Kidney (tissue), 14 donors: ENCODE data around the gene ZNF654. TPM values are rescaled to one million over a fixed set of nuclear protein-coding genes. Genes with fewer than 3 reads are reported as not detected.
"Not testable (repeated sequence)": the region's sequence is repeated elsewhere in the genome, so short reads cannot be mapped to it uniquely, and the experiment has no call there.

Experiments
- DNase-seq, 5 donors: peaks; one replicate each; pipeline ENCODE4 v3.0.0-alpha.2; 2013 to 2020
- FAIRE-seq: peaks from 2 replicates; lab custom pipeline; 2012; peaks lifted over from hg19 to GRCh38; lab: Jason Lieb, UNC
- H3K27ac ChIP-seq, 2 donors: one replicate each; pipeline ENCODE4 v1.7.0; 2013; ENCODE audit warnings: low read depth in 2 of 2, low read length in 2 of 2, inconsistent platforms in 1 of 2
- H3K27me3 ChIP-seq: one replicate; pipeline ENCODE4 v1.7.1; 2013; ENCODE audit warnings: low read length, inconsistent platforms; ENCODE audit not compliant: control insufficient read depth, insufficient read depth
- H3K36me3 ChIP-seq, 3 donors: one replicate each; pipeline versions ENCODE4 v1.7.0 to v1.7.1; 2013; ENCODE audit warnings: low read length in 3 of 3, control low read depth in 1 of 3, inconsistent platforms in 1 of 3; ENCODE audit not compliant: insufficient read depth in 3 of 3, control insufficient read depth in 2 of 3
- H3K4me1 ChIP-seq, 3 donors: one replicate each; pipeline versions ENCODE4 v1.7.0 to v1.7.1; 2013; ENCODE audit warnings: low read length in 3 of 3, inconsistent platforms in 1 of 3, low read depth in 1 of 3; ENCODE audit not compliant: control insufficient read depth in 2 of 3, insufficient read depth in 2 of 3
- H3K4me3 ChIP-seq, 3 donors: one replicate each; pipeline versions ENCODE4 v1.7.0 to v1.8.1; 2013; ENCODE audit warnings: low read length in 3 of 3, control low read depth in 1 of 3, inconsistent platforms in 1 of 3
- H3K9ac ChIP-seq, 3 donors: one replicate each; pipeline versions ENCODE4 v1.7.0 to v1.7.1; 2013; ENCODE audit warnings: low read length in 3 of 3, control low read depth in 1 of 3, inconsistent platforms in 1 of 3
- H3K9me3 ChIP-seq, 3 donors: one replicate each; pipeline versions ENCODE4 v1.7.0 to v1.7.1; 2013; ENCODE audit warnings: low read length in 3 of 3, control low read depth in 1 of 3, inconsistent platforms in 1 of 3; ENCODE audit not compliant: control insufficient read depth in 2 of 3, insufficient read depth in 1 of 3
- CTCF ChIP-seq: IDR thresholded peaks from 3 replicates; pipeline ENCODE4 v1.5.1; 2012; ENCODE audit warnings: mild to moderate bottlenecking, moderate library complexity, borderline replicate concordance; ENCODE audit not compliant: insufficient read depth; ENCODE audit errors: extremely low read depth
- intact Hi-C: fragments of 100-400 bp; cut with DNase I; formaldehyde crosslinking; loops from one replicate; pipeline ENCODE4 v1.11.1; 2022
- polyA plus RNA-seq: library from polyadenylated mRNA; stranded (reverse); fragments of 350-450 nt; fragmentation: Illumina TruSeq; extraction: RNeasy Lipid Tissue Mini Kit (QIAGEN cat#74804); gene quantifications from one replicate; pipeline ENCODE4 v1.2.3, GENCODE V29; 2014; ENCODE audit warnings: low read depth, low replicate concordance; ENCODE audit not compliant: insufficient read depth
- total RNA-seq: library from RNA; stranded (reverse); fragmentation: NEBNext Ultra II Directional; extraction: Animal tissue kit (Norgen Biotek cat#: 25700); gene quantifications from one replicate; pipeline ENCODE4 v1.2.1, GENCODE V29; 2021
- donor health status: control.
- donor health status: control.
- donor health status: control.
- donor health status: control.
- donor health status: control.
- donor health status: DM: yes; HTN: yes; CAD: no.
- donor health status: Normal renal cell carcinoma (clear cell type).

ZNF654 gene
- total and polyA plus RNA-seq, 2 donors from 2014 or later = 3.0 to 16.0 TPM

- Histone ChIP-seq H3K4me3 (no peak overlapping the region), H3K9ac (no peak overlapping the region), H3K27me3 (no peaks in the 10 kb centered on the region), H3K36me3 (peaks cover 2 to 4% (median 3%) of the 10 kb centered on the region in 3 donors), H3K4me1 (no peaks in the 10 kb centered on the region), H3K27ac (no peak overlapping the region), H3K9me3 (no peaks in the 10 kb centered on the region)
- intact Hi-C loops = no loop called here
- DNase-seq (peak in 4 of 5 donors; percentile 52 to 86 (median 68)), FAIRE-seq (peak; percentile 87)
- TF ChIP-seq CTCF = peak; percentile 43
Measured at GRCh38 chr3:88113311-88114162, 54.5 kb downstream of the ZNF654 start.

DNA sequence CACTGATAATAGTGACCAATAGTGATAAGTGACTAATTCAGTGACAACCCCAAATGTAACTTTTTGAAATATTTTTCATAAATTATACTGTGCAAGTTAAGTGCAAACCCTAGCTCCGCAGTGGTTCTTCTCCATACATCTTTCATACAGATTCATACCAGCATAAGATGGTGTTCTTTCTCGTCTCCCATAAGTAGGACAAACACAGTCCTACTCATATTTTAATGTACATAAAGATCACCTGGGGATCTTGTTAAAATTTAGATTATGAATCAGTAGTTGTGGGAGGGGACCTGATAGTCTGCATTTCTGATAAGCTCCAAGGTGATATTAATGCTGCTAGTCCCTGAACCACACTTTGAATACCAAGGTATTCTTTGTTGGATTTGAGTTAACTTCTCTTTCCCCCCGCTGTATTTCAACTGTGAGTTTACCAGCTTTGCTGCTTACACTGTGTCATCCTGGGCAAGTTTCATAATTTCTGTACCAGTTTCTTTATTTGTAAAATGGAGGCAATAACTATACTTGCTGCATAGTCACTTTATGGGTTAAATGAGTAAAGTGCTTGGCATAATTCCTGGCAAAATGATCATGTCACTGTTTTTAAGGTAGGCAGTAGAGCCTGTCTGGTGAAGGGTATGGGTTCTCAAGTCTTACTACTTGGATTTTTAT, 56.0 kb downstream of the ZNF654 start:
- H3K9me3 ChIP-seq = no peaks in the 10 kb centered on the region
- FAIRE-seq (no peak), DNase-seq (no peak)
- no peak overlapping the region for H3K9ac ChIP-seq
- H3K36me3 ChIP-seq = peaks cover 2 to 4% (median 3%) of the 10 kb centered on the region in 3 donors
- no peak for TF ChIP-seq CTCF
- intact Hi-C loops = no loop called here
- no peaks in the 10 kb centered on the region for H3K27me3 ChIP-seq
- no peaks in the 10 kb centered on the region for H3K4me1 ChIP-seq
- H3K4me3 ChIP-seq = no peak overlapping the region
- H3K27ac ChIP-seq = no peak overlapping the region

DNA sequence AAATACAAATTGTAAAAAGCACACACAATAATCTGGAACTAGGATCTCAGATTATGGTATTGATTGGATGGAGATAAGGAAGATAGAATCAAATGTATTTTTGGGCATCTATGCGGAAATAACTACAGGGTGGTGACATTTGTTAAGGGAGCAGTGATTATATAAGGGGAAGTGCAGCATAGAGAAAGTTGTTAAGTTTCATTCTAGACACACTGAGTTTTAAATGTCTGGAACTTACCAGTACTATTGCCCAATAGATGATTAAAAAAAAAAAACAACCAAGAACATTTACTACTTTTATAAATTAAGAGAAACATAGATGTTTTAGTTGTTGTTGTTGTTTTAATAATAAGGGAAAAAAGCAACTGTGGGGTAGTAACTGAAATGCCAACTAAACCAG, 58.6 kb downstream of the ZNF654 start:
- H3K4me3 ChIP-seq = no peak overlapping the region
- no peaks in the 10 kb centered on the region for H3K4me1 ChIP-seq
- TF ChIP-seq CTCF = no peak
- no peak overlapping the region for H3K9ac ChIP-seq
- H3K27ac ChIP-seq = no peak overlapping the region
- DNase-seq (no peak), FAIRE-seq (no peak)
- no peaks in the 10 kb centered on the region for H3K27me3 ChIP-seq
- intact Hi-C loops = no loop called here
- H3K36me3 ChIP-seq = peaks cover 3 to 4% (median 3%) of the 10 kb centered on the region in 3 donors
- H3K9me3 ChIP-seq = no peaks in the 10 kb centered on the region

DNA sequence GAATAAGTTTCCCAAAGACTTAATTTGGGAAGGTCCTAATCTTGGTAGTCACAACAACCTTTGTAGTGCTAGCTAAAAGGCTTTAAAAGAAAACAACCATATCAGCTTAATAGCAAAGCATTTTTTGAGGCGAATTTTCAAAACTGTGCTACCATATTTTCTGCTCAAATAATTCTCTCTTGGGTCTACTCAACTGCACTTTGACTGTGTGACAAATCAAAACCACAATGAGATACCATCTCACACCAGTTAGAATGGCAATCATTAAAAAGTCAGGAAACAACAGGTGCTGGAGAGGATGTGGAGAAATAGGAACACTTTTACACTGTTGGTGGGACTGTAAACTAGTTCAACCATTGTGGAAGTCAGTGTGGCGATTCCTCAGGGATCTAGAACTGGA, 59.5 kb downstream of the ZNF654 start:
- H3K9ac ChIP-seq, H3K4me1 ChIP-seq, H3K36me3 ChIP-seq, DNase-seq, H3K27me3 ChIP-seq, intact Hi-C loops, FAIRE-seq, H3K9me3 ChIP-seq, H3K27ac ChIP-seq, H3K4me3 ChIP-seq: not testable (repeated sequence)
